DMS153 (cell line): ENCODE results near the gene ZNF546.
A peak's percentile ranks its signal among the peaks of the same experiment; 100 is the strongest.

ENCODE experiments used
- DNase-seq: peaks from one replicate; lab custom pipeline; 2025; lab: John Stamatoyannopoulos, UW

The ZNF546 gene

GRCh38 chr19:40055832-40056504 lies 59.1 kb downstream of the ZNF546 start, which contains the start of gene ZNF780B:
Gene ZNF780B (minus strand): TSS chr19:40056231. CDS start chr19:40050332, 5,899 bp downstream.
- peak; percentile 5 for DNase-seq

GRCh38 chr19:40056505-40056904 lies 59.6 kb downstream of the ZNF546 start:
- DNase-seq, result no peak

GRCh38 chr19:40057166-40057565 lies 60.3 kb downstream of the ZNF546 start:
- no peak for DNase-seq

GRCh38 chr19:40059624-40060023 lies 62.8 kb downstream of the ZNF546 start:
- no peak for DNase-seq

- DNase-seq, result no peak
Measured at GRCh38 chr19:40070058-40070457, 73.2 kb downstream of the ZNF546 start.
